Stimulated activated CD8-positive, alpha-beta memory T cell treated with anti-CD3 and anti-CD28 coated beads, Interleukin-15, amount 100 ng/mL, for 1 hour (primary cell): Measurements from ENCODE around the gene TRO.
A peak's percentile ranks its signal among the peaks of the same experiment; 100 is the strongest.

Experiments
- DNase-seq: peaks from one replicate; pipeline ENCODE4 v3.0.0-alpha.2; 2020; ENCODE audit warnings: low read depth

The TRO gene, protein sequence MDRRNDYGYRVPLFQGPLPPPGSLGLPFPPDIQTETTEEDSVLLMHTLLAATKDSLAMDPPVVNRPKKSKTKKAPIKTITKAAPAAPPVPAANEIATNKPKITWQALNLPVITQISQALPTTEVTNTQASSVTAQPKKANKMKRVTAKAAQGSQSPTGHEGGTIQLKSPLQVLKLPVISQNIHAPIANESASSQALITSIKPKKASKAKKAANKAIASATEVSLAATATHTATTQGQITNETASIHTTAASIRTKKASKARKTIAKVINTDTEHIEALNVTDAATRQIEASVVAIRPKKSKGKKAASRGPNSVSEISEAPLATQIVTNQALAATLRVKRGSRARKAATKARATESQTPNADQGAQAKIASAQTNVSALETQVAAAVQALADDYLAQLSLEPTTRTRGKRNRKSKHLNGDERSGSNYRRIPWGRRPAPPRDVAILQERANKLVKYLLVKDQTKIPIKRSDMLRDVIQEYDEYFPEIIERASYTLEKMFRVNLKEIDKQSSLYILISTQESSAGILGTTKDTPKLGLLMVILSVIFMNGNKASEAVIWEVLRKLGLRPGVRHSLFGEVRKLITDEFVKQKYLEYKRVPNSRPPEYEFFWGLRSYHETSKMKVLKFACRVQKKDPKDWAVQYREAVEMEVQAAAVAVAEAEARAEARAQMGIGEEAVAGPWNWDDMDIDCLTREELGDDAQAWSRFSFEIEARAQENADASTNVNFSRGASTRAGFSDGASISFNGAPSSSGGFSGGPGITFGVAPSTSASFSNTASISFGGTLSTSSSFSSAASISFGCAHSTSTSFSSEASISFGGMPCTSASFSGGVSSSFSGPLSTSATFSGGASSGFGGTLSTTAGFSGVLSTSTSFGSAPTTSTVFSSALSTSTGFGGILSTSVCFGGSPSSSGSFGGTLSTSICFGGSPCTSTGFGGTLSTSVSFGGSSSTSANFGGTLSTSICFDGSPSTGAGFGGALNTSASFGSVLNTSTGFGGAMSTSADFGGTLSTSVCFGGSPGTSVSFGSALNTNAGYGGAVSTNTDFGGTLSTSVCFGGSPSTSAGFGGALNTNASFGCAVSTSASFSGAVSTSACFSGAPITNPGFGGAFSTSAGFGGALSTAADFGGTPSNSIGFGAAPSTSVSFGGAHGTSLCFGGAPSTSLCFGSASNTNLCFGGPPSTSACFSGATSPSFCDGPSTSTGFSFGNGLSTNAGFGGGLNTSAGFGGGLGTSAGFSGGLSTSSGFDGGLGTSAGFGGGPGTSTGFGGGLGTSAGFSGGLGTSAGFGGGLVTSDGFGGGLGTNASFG (N-terminal part only)

DNA sequence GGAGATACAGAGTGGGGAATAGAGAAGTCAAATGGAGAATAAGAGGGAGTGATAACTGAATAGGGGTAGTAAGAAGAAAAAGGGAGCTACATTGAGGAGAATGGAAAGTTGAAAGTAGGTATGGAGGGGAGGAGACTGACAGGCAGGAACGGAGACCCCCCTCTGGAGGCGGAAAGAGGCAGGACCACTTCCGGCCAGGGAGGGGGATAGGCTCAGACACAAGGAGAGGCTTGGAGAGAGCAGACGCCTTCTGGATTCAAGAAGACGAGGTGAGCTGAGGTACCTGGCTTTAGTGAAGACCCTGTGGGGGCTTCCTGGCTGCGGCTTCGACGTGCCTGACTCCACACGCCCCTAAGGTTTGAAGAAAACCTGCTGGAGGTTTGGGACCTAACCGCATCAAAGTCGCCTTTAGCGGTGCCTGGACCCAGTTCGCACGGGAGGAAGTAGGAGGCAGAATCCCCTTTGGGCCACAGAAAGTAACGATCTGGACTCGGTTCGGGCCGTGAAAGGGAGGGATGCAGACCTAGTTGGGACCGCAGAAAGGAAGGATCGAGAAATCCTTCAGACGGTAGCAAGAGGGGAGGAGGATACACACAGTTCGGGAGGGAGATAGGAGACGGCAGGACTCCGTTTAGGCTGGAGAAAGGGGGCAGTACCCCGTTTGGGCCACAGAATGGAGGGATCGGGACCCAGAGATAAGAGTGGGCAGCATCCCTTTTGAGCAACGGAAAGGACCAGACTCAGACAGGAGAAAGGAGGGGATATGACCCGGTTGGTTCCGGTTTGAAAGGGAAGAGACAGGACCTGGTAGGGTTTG lies at the start of gene TRO:
Gene TRO (plus strand): TSS at position 215 of the 817 bp plus-strand sequence. CDS start 1,423 bp downstream, outside the sequence.
- DNase-seq, result no peak

DNA sequence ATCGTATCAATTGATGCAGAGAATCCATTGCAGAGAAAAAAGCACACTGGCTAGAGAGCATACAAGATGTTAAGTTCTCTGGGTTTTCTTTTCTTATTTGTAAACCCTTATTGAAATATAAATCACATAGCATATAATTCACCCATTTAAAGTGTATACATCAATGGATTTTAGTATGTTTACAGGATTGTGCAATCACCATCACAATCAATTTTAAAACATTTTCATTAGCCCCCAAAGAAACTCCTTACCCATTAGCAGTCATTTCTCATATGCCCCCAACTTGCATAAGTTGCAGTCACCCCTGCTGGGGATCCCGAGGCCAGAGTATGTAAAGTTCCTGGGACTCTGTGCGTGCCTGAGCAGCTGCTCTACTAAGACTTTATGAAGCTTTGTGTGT lies 34.9 kb upstream of the TRO start:
- DNase-seq, result no peak

DNA sequence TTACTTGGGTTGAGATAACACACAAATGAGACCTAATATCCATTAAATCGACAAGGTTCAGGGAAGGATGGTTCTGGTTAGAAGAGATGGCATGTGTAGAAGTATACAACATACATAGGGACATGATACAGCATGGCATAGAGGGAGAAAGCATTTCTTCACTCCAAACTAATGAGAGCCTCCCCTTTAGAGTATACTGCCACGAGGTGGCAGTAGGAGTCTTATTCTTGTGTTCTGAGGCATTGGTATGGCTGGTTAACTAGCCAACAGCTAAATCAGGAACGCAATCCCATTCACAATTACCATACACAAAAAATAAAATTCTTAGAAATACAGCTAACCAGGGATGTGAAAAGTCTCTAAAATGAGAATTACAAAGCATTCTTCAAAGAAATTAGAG lies 29.1 kb upstream of the TRO start:
- no peak for DNase-seq

DNA sequence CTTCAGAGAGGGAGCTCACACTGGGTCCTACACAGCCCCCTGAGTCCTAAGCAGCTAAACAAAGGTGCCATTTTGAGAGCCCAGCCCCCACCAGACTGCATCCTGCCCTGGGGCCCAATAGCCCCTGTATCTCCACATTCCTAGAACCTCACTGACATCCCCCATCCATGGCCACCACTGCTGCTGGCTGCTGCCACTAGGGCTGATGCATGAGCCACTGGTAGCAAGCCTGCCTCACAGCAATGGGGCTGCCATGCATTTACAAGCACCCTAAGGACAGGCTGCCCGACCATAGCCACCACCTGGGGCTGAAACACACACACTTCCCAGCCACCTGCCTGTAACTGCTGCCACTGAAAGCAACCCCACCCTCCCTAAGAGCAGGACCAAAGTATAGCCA lies 26.5 kb upstream of the TRO start:
- DNase-seq, result no peak

DNA sequence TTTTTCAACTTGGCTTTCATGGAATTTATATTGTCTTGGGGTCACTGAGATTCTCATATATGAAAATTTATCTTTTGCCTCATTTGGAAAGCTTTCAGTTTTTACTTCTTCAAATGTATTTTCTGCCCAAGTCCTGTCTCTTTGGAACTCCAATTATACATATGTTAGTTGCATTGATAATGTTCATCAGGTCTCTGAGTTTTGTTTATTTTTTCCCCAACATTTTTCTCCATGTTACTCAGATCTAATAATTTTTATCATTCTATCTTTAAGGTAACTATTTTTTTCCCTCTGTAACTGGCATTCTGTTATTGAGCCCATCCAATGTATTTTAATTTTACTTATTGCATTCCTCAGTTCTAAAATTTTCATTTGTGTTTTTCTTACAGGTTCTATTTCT lies 10.7 kb upstream of the TRO start:
- no peak for DNase-seq

DNA sequence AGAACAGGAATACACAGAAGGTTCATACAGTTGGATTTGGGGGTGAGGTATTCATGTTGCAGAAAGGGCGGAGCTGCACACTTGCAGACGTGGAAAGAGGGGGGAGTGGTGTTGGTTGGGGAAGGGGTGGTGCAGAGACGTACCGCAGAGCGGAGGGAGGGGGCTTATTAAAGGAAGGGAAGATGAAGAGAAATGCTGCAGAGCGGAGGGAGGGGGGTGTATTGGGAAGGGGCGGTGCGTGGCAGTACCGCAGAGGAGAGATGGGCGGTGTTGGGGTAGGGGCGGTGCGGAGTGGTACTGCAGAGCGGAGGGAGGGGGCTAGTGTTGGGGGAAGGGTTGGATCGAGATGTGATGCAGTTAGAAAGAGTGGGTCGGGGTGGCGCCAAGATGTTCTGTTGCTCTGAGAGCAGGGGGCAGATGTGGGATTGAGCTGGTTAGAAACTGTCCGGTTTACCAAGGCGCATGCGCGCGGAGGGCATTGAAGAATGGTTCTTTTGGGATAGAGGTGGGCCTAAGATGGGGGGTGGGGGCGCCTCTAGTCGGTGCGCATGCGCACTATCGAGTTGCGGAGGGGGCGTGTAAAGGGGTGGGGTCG lies 900 bp downstream of the TRO start:
- peak; percentile 20 for DNase-seq

DNA sequence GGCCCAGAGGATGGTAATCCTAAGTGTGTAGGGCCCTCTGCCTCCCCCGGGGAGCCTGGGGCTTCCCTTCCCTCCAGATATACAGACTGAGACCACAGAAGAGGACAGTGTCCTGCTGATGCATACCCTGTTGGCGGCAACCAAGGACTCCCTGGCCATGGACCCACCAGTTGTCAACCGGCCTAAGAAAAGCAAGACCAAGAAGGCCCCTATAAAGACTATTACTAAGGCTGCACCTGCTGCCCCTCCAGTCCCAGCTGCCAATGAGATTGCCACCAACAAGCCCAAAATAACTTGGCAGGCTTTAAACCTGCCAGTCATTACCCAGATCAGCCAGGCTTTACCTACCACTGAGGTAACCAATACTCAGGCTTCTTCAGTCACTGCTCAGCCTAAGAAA lies 1.9 kb downstream of the TRO start:
- DNase-seq, result no peak

DNA sequence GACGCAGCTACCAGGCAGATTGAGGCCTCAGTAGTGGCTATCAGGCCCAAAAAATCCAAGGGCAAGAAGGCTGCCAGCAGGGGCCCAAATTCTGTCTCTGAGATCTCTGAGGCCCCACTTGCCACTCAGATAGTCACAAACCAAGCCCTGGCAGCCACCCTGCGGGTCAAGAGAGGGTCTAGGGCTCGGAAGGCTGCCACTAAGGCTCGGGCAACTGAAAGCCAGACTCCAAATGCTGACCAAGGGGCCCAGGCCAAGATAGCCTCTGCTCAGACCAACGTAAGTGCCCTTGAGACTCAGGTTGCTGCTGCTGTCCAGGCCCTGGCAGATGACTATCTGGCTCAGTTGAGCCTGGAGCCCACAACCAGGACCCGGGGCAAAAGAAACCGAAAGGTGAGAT lies 2.8 kb downstream of the TRO start:
- DNase-seq, result no peak

DNA sequence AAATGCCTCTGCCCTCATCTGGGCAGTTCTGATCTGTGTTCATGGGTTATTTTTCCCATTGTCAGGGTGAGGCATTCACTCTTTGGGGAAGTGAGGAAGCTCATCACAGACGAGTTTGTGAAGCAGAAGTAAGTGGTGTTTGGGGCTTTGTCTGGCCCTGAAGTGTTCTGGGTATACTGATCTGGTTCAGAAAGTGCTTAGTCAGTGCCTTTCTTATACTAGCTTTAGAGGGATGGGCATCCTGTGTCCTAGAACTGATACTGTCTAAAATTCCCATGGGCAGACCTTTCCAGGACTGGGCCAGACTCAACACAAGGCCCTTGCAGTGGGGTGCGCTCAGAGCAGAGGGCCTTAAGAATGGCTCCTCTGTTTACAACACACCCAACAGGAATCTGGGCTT lies 6.4 kb downstream of the TRO start:
- no peak for DNase-seq

DNA sequence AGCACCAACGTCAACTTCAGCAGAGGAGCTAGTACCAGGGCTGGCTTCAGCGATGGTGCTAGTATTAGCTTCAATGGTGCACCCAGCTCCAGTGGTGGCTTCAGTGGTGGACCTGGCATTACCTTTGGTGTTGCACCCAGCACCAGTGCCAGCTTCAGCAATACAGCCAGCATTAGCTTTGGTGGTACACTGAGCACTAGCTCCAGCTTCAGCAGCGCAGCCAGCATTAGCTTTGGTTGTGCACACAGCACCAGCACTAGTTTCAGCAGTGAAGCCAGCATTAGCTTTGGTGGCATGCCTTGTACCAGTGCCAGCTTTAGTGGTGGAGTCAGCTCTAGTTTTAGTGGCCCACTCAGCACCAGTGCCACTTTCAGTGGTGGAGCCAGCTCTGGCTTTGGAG lies 8.3 kb downstream of the TRO start:
- DNase-seq, result no peak

DNA sequence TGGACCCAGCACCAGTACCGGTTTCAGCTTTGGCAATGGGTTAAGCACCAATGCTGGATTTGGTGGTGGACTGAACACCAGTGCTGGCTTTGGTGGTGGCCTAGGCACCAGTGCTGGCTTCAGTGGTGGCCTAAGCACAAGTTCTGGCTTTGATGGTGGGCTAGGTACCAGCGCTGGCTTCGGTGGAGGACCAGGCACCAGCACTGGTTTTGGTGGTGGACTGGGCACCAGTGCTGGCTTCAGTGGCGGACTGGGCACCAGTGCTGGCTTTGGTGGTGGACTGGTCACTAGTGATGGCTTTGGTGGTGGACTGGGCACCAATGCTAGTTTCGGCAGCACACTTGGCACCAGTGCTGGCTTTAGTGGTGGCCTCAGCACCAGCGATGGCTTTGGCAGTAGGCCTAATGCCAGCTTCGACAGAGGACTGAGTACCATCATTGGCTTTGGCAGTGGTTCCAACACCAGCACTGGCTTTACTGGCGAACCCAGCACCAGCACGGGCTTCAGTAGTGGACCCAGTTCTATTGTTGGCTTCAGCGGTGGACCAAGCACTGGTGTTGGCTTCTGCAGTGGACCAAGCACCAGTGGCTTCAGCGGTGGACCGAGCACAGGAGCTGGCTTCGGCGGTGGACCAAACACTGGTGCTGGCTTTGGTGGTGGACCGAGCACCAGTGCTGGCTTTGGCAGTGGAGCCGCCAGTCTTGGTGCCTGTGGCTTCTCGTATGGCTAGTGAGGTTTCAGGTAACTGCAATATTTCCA lies 9.8 kb downstream of the TRO start:
- DNase-seq, result no peak

DNA sequence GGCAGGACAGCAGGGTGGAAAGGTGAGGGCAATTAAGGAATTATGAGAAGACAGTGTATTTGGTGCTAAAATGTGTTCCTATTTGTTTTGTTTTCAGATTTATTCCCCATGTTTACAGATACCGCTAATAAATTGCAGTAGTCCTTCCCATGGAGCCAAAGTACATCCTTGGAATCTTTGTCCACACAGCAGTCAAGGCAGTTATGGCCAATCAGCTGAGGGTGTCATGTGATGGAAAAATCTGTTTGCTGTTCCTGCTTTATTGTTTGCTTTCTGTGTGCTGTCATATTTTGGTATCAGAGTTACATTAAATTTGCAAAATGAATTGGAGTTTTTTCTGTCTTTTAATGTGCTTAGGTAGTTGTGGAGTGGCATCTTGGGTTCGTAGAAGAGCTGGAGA lies 10.5 kb downstream of the TRO start:
- no peak for DNase-seq

DNA sequence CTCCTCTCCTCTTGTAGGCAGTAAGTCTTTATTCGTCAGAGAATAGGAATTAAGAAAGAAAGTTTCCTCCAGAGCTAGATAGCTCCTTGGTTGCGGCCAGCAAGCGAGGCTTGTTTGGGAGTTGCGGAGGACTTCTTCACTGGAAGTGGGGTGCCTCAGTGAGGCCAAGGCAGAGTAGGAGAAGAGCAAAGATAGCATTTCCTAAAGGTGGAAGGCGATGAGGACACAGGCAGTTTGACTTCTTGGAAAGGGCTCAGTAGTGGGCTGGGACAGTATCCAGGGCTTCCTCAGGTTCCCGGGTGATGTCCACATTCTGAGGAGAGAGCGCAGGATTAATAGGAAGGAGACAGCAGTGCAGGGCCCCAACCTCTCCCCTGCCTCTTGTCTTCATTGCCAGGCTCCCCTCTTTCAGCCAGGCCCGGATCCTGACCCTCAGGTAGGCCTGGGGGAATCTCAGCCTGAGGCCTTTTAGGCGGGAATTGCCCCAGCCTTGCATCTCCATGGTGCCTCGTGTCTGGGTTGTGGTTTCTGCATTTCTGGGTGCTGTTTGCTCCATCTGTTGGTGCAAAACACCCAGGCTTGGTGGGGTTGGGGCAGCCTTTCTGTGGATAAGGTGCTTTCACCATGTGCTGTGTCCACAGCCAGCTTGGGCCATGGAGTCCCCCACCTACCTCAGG lies 12.7 kb downstream of the TRO start:
- no peak for DNase-seq

DNA sequence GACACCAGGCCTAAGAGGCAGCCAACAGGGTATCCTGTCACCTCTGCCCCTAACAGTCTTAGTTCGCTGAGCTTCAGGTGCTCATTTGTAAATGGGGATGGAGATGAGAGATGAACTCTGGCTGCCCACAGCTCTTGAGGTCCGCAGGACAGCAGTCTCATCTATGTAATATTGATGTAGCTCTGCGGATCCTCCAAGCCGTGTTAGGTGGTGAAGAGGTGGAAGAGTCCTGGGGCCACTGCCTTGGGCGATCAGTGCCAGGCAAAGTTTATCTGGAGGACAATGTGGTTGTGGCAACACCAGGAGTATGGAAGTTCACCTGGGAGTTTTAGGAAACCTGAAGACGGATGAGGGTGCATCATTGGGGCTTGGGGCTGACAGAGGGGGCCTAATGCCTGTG lies 13.4 kb downstream of the TRO start:
- DNase-seq, result no peak

DNA sequence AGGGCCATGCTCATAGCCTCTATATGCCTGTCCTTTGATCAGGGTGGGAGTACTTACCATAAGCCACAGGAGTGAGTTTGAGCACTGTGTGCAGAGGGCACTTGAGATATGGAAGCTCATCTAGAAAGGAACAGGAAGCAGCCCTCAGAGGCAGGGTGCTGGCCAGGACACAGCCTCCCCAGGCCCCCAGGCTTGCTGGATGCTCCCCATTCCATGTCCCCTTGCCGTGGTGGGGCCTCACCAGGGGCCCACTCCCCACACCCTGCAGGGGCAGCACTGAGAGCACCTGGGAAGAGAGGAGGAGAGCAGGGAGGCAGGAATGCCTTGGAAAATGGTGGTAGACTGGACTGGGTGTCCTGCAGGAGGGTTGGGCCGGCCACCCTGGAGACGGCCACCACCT lies 14.3 kb downstream of the TRO start:
- DNase-seq, result no peak

DNA sequence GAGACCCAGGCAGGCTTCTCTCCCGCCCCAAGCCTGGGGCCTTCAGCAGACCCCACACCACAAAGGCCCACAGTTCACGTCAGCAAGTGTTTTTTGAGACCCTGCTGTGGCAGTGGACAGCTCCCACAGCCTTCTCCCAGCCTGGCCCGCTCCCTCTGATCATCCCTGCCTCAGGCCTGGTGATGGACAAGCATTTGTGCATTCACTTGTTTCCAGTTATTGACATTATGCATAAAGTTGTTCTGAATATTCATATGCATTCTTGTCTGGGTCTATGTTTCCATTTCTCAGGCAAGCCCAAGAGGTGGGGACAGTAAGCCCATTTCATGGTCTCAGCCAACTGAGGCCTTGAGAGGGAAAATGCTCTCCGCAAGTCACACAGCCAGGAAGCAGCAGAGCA lies 14.7 kb downstream of the TRO start:
- no peak for DNase-seq

DNA sequence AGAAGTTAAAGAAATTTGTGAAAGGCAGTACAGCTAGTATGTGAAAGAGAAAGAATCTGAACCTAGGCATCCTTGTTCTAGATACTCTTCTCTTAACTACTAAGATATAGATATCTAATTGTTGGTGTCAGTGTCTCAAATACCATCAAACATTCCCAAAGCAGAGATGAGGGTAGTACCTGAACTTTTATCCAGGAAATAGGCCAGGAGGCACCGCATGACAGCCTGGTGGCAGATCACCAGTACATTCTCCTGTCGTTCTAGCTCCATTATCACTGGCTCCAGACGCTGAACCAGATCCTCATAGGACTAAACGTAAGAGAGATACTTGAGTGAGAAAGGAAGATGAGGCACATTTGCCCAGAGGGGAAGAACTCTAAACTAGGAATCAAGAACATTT lies 16.8 kb downstream of the TRO start:
- DNase-seq, result no peak

DNA sequence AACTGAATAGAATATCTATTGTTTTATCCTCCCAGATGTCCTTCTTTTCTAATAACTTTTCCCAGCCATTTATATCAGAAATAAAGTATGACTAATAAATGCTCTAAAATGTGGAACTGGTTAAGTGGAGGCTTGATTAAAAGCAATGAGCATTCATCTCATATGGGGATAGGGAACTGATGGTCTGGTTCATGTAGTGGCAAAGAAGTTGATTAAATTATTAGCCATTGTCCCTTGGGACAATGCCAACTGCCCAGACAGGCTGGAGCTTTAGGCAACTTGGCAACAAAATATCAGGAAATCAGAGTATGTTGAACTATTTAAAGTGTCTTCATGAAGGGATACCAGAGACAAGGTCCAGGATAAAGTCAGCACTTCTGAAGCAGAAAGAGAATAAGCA lies 24.2 kb downstream of the TRO start:
- no peak for DNase-seq

DNA sequence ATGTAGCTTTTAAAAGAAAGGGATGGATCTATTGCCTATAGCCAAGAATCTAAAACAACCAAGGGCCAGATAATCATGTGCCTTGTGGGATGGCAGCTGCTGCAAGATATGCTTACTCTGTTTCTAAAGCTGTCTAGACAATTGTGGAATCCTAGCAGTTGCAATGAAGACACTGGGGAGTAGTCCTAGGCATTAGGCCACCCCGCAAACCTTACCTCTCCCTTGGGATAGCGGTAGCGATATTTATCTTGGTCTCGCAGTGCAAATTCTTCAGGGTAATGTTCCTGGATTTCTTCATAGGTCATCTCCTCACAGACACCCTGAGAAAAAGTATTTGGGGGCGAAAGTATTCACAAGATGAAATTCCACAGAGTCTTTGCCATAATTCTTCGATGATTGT lies 24.6 kb downstream of the TRO start:
- no peak for DNase-seq
